HG02623 (cell line): Measurements from ENCODE around the gene PLEKHA7.

Experiments used
- ATAC-seq: cut with Tn5 transposase; IDR thresholded peaks from one replicate; pipeline ENCODE4 v1.9.1; 2021; ENCODE audit warnings: moderate library complexity; ENCODE audit not compliant: unreplicated experiment

PLEKHA7 gene

DNA sequence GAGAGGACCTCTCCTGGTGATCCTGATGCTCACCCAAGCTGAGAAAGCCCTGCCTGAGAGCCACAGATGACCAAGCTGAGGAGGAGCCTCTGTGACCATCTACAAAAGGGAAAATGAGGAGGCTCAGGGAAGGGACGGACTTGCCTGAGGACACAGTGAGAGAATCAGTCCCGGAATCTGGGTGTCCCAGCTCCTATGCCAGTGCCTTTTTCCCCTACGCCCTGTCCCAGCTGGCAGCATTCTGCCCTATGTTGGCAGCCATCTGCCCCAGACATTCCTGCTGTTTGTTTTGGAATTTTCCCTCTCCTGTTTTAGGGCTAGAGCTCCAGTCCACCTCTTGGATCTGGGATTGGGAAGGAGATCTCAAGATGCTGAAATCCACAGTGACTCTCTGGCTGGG is 221.2 kb downstream of the PLEKHA7 start:
- ATAC-seq, result no peak

DNA sequence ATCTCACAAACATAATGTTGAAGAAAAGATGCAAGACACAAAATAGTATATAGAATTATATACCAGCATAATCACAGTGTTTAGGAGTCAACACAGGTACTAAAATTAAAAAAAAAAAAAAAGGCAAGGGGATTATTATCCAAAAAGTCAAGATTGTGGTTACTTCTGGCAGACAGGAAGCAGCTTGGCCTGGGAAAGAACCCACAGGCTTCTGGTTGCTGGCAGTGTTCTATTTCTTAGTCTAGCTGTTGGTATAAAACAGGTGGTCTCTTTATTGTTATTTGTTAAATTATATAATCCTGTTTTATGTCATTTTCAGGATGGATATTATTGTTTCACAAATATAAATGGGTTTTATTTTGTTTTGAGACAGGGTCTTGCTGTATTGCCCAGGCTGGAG is 221.8 kb downstream of the PLEKHA7 start:
- ATAC-seq, result no peak

DNA sequence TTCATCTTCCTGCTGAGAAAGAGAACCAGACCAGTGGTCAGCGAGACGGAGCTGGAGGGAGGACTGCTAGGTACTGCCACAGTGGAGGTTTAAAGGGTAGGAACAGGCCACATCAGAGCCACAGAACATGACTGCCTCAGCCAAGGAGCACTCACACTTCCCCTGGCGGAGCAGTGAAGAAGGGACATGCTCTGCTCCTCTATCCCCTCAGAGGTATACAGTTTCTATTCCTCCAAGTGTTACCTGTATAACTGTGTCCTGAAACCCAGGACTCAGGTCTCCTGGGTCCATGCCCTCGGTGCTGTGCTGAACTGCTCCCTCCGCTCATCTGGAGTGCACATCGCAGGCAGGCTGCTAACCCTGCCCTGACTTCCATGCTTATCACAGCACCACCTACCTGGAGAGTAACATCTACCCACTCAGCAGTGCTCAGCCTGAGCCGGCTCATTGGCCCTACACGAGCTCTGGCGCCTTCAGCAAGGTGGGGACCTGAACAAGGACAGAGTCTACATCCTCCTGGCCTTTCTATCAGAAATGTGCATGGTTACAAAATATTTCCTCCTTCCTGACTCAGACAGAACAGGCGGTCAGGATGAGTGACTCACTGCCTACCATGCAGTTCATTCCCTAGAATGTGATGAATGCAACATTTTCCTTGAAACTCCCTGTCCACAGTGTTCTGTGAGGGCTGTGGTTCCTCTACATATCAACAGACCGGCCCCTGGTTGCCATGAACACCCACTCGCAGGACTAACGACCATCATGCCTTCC is 222.8 kb downstream of the PLEKHA7 start:
- ATAC-seq, result no peak

DNA sequence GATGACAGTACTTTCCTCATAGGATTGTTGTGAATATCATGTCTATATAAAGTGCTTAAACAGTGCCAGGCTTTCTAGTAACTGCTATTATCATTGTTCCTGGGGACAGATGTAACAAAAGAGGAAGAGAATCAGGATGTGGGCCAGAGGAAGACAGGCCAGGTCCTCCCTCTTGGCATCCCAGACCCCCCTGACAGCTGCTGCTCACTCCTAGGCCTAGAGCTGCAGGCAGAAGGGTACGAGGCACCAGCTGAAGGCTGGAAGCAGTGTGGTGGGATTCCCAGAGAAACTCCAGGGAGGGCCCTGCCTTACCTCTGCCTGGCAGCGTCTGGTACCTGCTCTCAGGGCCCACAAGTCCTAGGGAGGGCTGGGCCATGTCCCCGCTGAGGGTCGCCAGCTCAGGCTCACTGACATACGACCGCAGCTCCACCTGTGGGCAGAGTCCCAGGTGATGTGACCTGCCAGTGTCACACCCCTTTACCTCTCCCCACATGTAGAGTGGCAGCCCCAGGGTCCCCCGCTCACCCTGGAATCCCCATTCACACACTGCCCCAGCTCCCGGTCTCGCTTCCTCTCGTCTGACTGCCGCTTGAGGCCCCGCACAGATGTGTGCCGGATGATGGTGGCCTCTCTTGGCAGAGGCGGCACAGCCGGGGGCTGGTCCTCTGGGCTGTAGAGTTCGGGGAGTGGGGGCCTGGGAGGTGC is 223.6 kb downstream of the PLEKHA7 start:
- ATAC-seq, result no peak

DNA sequence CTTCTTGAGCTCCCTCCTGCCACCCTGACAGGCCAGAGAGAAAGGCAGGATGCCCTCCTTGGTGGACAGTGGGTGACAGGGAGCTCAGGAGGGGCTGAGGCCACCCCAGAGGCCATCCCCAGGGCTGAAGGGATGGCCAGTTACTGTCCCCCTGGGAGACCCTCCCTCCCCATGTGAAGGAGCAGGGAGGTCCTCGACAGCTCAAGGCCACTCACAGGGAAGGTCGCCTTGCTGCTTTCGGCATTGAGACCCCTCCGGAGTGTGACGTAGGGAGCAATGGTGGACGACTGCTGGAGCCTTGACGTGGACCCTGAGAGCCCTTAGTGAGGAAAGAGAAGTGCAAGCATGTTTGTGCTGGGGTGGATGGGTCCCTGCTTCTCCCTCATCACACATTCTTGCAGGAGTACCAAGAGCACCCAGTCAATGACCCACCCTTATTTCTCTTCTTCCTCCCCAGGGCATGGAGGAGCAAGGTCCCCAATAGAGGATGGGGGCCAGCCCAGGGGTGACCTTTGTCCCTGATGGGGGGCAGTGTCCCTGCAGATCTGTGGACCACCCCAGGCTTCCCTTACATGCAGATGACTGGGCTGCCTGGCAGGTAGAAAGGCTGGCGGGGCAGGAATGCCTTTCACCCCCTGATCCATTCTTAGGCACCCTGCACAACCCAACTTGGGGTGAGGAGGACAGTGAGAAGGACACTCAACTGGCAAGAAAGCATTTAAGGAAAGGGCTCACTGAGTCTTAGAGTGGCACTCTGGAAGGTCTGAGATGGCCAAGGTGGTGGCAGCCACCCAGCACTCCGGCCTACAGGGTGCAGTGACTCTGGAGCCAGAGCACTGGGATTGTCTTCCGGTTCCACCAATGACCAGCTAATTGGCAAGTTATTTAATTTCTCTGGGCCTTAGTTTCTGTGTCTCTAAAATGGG is 224.4 kb downstream of the PLEKHA7 start:
- ATAC-seq, result no peak

DNA sequence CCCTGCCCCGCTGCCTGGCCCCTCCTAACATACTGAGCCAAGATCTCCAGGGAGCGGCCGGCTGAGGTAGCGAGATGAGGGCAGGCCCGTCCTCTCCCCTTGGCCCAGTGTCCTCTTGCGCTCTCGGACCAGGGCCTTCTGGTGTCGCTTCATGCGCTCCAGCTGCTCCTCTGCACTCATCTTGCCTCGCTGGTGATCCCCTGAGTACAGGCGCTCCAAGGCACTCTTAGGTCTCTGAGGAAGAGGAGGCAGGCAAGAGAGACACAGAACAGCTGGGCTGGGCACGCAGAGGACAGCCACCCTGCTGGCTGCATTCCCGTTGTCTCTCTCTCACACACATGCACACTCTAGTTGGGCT is 225.2 kb downstream of the PLEKHA7 start:
- ATAC-seq, result no peak

DNA sequence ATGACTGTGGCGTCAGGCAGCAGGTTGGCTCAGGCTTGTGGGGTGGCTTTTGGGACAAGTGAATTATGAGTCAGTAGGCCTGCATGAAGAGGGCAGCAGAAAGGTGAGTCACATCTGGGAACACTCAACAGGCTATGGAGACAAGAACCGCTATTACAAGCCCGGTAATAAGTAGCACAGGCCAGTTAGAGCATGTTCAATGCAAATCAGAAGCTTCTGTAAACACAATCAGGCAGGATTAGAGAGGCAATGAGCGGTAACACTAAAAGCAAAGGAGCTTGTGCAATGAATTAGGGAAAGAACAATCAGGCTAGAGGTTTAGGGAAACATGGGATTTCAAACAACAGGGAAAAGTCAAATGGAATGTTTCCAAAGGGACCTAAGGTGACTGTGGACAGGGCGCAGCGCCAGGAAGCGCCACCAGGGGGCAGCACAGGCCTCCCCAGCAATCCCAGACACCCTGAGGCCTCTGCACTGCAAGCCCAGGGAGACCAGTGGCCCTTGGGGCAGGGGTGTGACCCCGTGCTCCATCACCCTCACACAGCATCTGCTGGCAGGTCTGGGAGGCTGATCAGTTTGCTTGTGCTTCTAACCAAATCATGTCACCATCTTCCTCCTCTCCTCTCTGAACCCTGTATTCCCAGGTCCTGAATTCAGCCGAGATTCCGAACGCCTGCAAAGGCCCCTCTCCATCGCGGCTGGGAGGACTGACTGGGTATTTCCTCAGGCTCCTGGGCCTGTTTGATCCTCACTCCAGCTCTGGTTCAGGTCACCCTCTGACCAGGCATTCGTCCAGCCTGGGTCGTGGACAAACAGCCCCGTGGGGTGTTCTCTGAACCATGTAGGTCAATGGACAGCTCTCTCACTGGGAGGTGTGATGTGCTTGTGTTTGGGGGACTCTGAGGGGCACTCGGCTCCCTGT is 225.8 kb downstream of the PLEKHA7 start:
- no peak for ATAC-seq

DNA sequence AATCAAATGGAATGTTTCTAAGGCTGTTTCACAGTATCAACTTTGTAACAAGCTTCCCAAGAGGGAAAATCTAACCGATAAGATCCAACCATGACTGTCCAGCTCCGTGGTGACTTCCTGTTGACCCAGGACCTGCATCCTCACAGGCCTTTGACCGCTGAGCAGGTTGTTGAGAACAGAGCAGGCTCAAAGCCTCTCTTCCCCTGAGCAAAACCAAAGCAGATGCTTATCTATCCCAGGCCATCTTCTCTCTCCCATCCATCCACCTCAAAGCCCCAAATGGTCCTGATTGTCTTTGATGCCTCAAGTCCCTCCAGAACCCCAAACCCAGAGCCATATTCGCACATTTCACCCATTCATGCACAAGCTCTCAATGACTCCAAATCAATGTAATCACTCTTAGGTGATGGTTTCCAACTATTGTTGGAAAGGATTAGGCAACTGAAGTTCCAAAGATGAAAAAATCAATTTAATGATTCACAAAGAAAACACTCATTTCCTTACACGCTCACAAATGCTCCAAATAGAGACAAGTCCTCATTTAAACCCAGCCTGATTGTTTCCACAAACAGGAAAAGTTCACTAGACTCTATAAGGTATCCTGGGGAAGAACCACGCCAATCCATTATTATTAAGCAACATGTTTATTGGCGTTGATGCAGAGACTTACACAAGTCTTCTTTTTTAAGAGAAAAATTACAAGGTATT is 227.0 kb downstream of the PLEKHA7 start:
- no peak for ATAC-seq

DNA sequence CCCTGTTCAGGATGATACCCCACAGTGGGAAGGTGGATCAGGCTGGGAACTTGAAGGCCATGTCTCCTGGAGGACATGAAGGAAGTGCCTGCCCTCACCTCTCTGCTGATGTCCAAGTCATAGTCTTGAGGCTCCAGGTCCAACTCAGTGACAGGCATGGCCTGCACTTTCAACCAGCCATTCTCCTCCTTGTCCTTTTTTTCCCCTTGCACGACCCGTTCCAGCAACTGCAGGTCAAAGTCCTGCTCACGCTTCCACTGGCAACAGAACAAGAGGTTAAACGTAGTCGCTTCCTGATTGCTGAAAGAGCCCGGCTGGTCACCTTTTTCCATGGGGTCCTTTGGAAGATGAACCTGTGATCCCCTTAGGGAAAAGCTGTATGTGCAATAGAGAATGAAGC is 228.1 kb downstream of the PLEKHA7 start:
- no peak for ATAC-seq

DNA sequence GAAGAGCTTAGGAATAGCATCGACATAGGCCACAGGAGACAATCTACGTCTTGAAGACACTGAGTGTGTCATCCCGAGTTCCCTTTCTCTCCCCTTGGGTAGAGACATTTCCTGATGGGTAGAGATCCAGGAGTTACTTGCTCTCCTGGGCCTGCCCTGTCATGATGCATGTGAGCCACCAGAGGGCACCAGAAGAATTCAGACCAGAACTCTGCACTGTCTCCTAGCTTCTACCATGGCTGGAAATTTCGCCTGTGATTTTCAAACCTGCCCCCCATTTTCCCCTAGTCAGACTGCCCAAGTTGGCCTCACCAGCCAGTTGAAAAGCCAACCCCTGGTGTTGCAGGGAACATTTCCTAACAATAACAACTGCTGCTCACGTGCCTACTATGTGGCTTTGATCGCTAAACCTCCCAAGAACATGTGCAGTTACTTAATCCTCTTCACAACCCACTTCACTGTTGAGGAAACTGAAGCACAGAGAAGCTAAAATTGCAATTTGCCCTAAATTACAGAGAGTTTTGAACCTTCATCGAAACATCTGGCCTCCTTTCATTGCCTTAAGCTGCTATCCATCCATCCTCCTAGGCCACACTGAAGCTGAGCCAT is 228.6 kb downstream of the PLEKHA7 start:
- peak; percentile 80 for ATAC-seq

DNA sequence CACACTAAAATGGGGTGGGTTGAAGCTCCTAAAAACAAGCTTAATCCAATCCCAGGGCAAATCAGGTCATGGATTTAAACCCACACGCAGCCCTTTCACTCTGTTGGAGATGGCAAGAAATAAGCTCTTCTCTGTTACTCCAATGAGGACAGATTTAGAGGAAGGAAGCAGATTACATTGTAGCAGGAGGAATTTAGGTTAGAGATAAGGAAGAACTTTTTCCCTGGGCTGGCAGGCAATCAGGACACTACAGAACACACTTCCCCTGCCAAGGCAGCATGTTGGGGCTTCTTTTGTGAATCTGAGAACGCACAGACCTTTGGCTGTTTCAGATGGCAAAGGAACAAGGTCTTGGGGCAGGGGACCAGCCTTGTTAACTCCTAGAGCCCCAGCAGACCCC is 229.5 kb downstream of the PLEKHA7 start:
- no peak for ATAC-seq

DNA sequence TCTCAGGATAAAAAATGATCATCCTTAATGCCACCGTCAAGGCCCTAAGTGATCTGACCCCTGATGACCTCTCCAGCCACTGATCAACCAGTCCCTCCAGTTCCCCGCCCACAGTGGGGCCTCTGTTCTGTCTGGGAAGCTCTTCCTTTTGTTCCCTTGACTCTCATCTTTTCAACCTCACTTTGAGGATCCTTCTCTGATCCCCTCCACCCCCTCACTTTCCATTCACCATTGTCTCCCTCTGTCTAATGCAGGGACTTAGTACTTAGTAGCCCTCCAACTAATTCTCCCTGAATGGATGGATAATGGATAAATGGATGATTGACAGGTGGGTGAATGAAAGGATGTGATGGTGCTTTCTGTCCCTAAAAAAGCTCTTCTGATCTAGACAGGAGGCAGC is 230.1 kb downstream of the PLEKHA7 start:
- ATAC-seq, result no peak

DNA sequence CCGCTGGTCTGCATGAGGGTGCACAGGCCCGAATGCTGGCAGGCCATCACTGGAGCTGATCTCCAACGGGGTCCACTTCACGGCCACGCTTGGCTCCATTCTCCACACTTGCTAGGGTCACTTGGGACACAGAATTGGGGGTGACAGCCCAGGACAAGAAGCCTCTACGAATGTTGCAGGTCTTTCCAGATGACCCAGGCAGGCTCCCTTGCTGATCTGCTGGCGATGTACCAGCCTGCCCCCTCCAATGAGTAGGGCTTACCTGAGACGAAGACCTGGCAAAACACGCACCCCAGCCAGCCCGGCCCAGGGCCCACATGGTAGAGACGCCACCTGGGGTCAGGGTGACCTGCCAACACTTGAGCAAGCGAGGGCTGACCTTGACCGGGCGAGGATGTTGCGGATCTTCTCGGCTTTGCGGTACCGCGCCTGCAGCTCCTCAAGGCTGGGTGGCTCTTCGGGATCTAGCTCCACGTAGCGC is 230.9 kb downstream of the PLEKHA7 start:
- ATAC-seq, result no peak

DNA sequence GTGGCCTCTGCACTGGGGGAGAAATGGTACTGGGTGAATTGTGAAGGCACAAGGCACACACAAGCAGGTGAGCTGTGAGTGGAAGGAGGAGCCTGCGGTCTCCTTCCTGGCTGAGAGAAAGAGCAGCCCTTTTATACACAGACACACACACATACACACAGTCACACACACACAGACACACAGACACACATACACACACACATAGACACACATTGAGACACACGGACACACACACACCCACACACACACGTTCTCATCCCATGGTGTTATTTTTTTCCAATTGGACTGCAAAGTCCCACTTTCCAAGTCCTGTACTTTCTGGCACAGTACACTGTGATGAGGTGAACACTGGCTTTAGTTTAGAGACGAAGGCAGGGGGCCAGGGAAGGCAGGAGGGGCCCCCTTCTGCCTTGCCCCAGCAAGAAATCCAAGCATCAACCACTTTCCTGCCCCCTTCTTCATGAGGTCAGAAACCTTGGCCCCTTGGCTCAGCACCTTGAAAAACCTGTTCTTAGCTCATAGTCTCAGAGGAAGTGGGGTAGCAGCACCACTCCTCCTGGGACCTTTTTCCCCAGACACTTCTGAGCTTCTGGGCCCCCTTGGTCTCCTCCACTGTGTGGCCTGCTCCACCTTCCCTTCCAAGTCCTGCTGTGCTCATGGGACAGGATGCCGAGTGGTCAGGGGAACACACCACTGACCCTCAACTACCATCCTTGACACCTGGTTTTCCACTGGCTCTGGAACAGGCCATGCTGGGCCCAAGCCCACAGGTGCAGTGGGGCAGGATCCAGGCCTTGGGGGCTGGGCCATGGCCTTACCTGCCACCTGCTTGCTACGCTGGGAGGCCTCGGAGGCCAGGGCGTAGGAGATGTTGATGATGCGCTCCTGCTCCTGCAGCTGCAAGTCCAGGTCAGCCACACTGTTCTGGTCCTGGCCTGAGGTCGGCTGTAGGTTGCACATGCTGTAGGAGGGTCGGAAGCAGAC is 232.0 kb downstream of the PLEKHA7 start:
- ATAC-seq, result no peak

DNA sequence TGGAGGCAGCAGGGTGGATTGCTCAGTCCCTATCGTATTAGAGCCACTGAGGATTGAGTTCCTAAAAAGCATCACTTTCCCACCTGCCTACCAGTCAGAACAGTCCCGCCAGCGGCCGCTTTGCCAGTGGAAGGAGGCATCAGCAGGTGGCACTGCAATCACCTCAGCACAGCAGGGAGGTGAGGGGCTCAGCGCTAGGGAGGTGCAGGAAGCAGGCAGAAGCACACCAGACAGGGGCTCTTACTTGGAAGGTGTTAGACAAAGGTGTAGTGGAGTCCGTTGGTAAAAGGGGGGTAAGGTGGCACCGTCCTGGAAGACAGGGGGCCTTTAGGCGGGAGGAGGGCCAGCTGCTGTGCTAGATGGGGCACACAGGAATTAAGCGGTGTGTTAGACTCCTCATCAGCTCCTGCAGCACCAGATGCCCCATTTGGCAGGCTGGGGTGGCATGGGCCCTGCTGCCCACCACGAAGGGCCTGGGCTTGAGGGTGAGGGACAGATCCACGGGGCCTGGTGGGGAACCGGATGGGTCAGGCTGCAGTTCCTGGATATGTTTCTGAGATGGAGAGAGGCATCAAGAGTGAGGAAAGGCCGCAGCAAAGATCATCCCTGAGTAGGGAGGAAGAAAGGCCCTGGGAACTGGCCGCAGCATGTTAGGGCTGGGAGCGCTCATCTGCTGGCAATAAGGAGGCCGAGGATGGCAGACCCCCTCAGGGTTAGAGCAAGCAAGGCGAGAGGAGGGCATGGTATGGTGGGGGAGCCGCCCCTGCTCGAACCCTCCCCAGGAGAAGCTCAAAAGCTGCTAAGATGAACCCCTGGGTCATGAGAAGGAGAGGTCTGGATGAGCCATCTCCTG is 233.3 kb downstream of the PLEKHA7 start:
- ATAC-seq, result no peak

DNA sequence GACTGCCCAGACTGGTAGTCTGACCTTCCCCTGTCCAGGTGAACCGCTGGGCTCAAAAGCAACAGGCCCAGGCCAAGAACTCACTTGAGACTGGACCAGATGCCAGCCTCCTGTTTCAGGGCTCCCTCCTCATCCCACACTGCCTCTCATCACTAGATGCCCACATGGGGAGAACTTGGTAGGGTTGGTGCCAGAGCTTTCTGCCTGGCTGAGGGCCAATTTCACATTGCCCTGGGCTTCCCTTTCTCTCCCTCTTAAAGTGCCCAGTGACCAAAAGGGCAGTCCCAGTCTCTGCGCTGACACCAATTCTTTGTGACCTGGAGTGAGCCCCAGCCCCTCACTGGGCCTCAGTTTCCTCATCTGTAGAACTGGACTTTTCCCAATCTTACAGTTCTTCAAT is 234.1 kb downstream of the PLEKHA7 start:
- no peak for ATAC-seq

DNA sequence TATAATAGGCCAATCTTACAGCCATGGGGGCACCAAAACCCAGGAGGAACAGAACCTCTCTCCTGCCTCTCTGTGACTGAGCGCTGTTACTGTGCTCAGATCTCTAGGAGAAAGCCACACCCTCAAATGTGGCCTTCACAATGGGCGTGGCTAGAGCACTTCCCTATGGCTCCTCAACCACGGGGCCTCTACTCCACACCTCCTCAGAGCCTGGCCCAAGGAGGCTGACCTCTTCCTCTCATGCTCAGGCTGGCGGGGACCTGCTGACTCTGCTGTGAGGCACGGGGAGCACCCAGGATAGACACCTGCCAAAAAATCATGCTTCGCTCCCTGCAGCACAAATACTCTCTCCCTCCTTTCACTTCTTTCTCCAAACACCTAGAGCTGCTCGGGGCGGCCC is 234.8 kb downstream of the PLEKHA7 start:
- no peak for ATAC-seq
